GM18858 (cell line): ENCODE data around the gene ZCCHC2.

ENCODE experiments used
- ATAC-seq: cut with Tn5 transposase; IDR thresholded peaks from one replicate; pipeline ENCODE4 v1.9.1; 2021; ENCODE audit not compliant: unreplicated experiment

ZCCHC2 gene

GRCh38 chr18:62574776-62575175 is 52.0 kb downstream of the ZCCHC2 start:
- ATAC-seq: no peak

- no peak for ATAC-seq
These were observed 53.4 kb downstream of the ZCCHC2 start for GRCh38 chr18:62576271-62576670.

- ATAC-seq: peak; percentile 58
These were observed 54.2 kb downstream of the ZCCHC2 start for GRCh38 chr18:62576845-62577512.

GRCh38 chr18:62577765-62578164 is 54.9 kb downstream of the ZCCHC2 start:
- ATAC-seq: no peak

GRCh38 chr18:62578980-62579511 is 56.2 kb downstream of the ZCCHC2 start:
- ATAC-seq: no peak

GRCh38 chr18:62583376-62583775 is 60.6 kb downstream of the ZCCHC2 start:
- no peak for ATAC-seq

GRCh38 chr18:62584241-62585120 is 61.7 kb downstream of the ZCCHC2 start:
- ATAC-seq: peak; percentile 77

GRCh38 chr18:62585274-62586150 is 62.7 kb downstream of the ZCCHC2 start:
- ATAC-seq: peak; percentile 15

GRCh38 chr18:62586151-62586774 is 63.4 kb downstream of the ZCCHC2 start:
- ATAC-seq: peak; percentile 71

GRCh38 chr18:62586781-62587487 is 64.1 kb downstream of the ZCCHC2 start:
- no peak for ATAC-seq

GRCh38 chr18:62587689-62588088 is 64.9 kb downstream of the ZCCHC2 start:
- no peak for ATAC-seq

GRCh38 chr18:62588217-62588616 is 65.4 kb downstream of the ZCCHC2 start:
- no peak for ATAC-seq

- ATAC-seq: no peak
These were observed 68.2 kb downstream of the ZCCHC2 start for GRCh38 chr18:62590799-62591590.

GRCh38 chr18:62596145-62597005 is 73.5 kb downstream of the ZCCHC2 start:
- ATAC-seq: no peak

GRCh38 chr18:62601871-62602270 is 79.0 kb downstream of the ZCCHC2 start:
- ATAC-seq: no peak

GRCh38 chr18:62602706-62603105 is 79.9 kb downstream of the ZCCHC2 start:
- ATAC-seq: no peak

- no peak for ATAC-seq
These were observed 80.4 kb downstream of the ZCCHC2 start for GRCh38 chr18:62603211-62603610.

GRCh38 chr18:62603979-62604378 is 81.2 kb downstream of the ZCCHC2 start:
- no peak for ATAC-seq
